Ishikawa (cell line): ENCODE results near the gene NINJ1.

Experiments
- CEBPB ChIP-seq: IDR thresholded peaks from 2 replicates; pipeline ENCODE4 v1.6.1; 2012
- CREB1 ChIP-seq: IDR thresholded peaks from 2 replicates; pipeline ENCODE4 v1.6.1; 2012; ENCODE audit warnings: low read depth
- EGR1 ChIP-seq: IDR thresholded peaks from 2 replicates; pipeline ENCODE4 v1.6.1; 2012
- EP300 ChIP-seq: IDR thresholded peaks from 2 replicates; pipeline ENCODE4 v1.6.1; 2012; ENCODE audit warnings: borderline replicate concordance
- FOXM1 ChIP-seq: IDR thresholded peaks from 2 replicates; pipeline ENCODE4 v1.6.1; 2012; ENCODE audit warnings: low read depth, borderline replicate concordance
- MAX ChIP-seq: IDR thresholded peaks from 2 replicates; pipeline ENCODE4 v1.6.1; 2012
- NFIC ChIP-seq: IDR thresholded peaks from 2 replicates; pipeline ENCODE4 v1.6.1; 2012
- RAD21 ChIP-seq: IDR thresholded peaks from 2 replicates; pipeline ENCODE4 v1.6.1; 2012; ENCODE audit warnings: low read depth
- REST ChIP-seq: IDR thresholded peaks from 2 replicates; pipeline ENCODE4 v1.6.1; 2012; ENCODE audit warnings: low read depth, mild to moderate bottlenecking
- TAF1 ChIP-seq: IDR thresholded peaks from 2 replicates; pipeline ENCODE4 v1.6.1; 2012; ENCODE audit warnings: low read depth, mild to moderate bottlenecking
- TCF12 ChIP-seq: IDR thresholded peaks from 2 replicates; pipeline ENCODE4 v1.6.1; 2012; ENCODE audit warnings: low read depth
- TEAD4 ChIP-seq: IDR thresholded peaks from 2 replicates; pipeline ENCODE4 v1.6.1; 2012
- USF1 ChIP-seq: IDR thresholded peaks from 2 replicates; pipeline ENCODE4 v1.6.1; 2012
- YY1 ChIP-seq: IDR thresholded peaks from 2 replicates; pipeline ENCODE4 v1.6.1; 2012; ENCODE audit warnings: low read depth
- ZBTB7A ChIP-seq: IDR thresholded peaks from 2 replicates; pipeline ENCODE4 v1.6.1; 2012; ENCODE audit warnings: low read depth

Gene NINJ1

GRCh38 chr9:93083592-93084470, 50.2 kb downstream of the NINJ1 start:
- TF ChIP-seq RAD21, result no peak
- TF ChIP-seq TCF12, result no peak
- no peak for TF ChIP-seq EP300
- no peak for TF ChIP-seq MAX
- no peak for TF ChIP-seq EGR1
- no peak for TF ChIP-seq NFIC
- TF ChIP-seq FOXM1, result no peak
- no peak for TF ChIP-seq TAF1
- TF ChIP-seq USF1, result no peak
- no peak for TF ChIP-seq YY1
- TF ChIP-seq REST, result no peak
- TF ChIP-seq TEAD4, result no peak
- TF ChIP-seq ZBTB7A, result no peak
- TF ChIP-seq CREB1, result no peak
- TF ChIP-seq CEBPB, result no peak

- TF ChIP-seq YY1, result no peak
- TF ChIP-seq MAX, result no peak
- TF ChIP-seq ZBTB7A, result no peak
- TF ChIP-seq REST, result no peak
- TF ChIP-seq FOXM1, result no peak
- TF ChIP-seq RAD21, result no peak
- TF ChIP-seq USF1, result no peak
- TF ChIP-seq TEAD4, result no peak
- no peak for TF ChIP-seq TAF1
- no peak for TF ChIP-seq CREB1
- TF ChIP-seq EGR1, result no peak
- TF ChIP-seq TCF12, result no peak
- TF ChIP-seq EP300, result no peak
- TF ChIP-seq CEBPB, result no peak
- TF ChIP-seq NFIC, result no peak
Measured at GRCh38 chr9:93082841-93083411, 51.1 kb downstream of the NINJ1 start.

GRCh38 chr9:93081931-93082330, 52.1 kb downstream of the NINJ1 start:
- TF ChIP-seq MAX, result no peak
- no peak for TF ChIP-seq USF1
- TF ChIP-seq CEBPB, result no peak
- no peak for TF ChIP-seq TCF12
- no peak for TF ChIP-seq FOXM1
- no peak for TF ChIP-seq ZBTB7A
- TF ChIP-seq YY1, result no peak
- no peak for TF ChIP-seq NFIC

GRCh38 chr9:93081081-93081529, 52.9 kb downstream of the NINJ1 start:
- no peak for TF ChIP-seq CREB1
- TF ChIP-seq EP300, result no peak
- no peak for TF ChIP-seq CEBPB
- no peak for TF ChIP-seq REST
- no peak for TF ChIP-seq TEAD4
- TF ChIP-seq YY1, result no peak
- no peak for TF ChIP-seq NFIC
- no peak for TF ChIP-seq FOXM1
- TF ChIP-seq EGR1, result no peak
- no peak for TF ChIP-seq USF1
- TF ChIP-seq ZBTB7A, result no peak
- TF ChIP-seq RAD21, result no peak
- no peak for TF ChIP-seq TAF1
- no peak for TF ChIP-seq TCF12
- TF ChIP-seq MAX, result no peak
